ENCODE results near the gene AGBL5. TPM values are rescaled to one million over a fixed set of nuclear protein-coding genes. Genes with fewer than 3 reads are reported as not detected.

The AGBL5 gene
- total RNA-seq, 1 experiment from 2014 or later, result 25.2 TPM

- DNase-seq (ENCODE audit: low spot score), result no peak
Observed at GRCh38 chr2:27024812-27025211, 26.7 kb upstream of the AGBL5 start.

- no peak for DNase-seq (ENCODE audit: low spot score)
Observed at GRCh38 chr2:27025281-27025800, 26.1 kb upstream of the AGBL5 start.

- no peak for DNase-seq (ENCODE audit: low spot score)
Observed at GRCh38 chr2:27025861-27026851, 25.3 kb upstream of the AGBL5 start.

DNA sequence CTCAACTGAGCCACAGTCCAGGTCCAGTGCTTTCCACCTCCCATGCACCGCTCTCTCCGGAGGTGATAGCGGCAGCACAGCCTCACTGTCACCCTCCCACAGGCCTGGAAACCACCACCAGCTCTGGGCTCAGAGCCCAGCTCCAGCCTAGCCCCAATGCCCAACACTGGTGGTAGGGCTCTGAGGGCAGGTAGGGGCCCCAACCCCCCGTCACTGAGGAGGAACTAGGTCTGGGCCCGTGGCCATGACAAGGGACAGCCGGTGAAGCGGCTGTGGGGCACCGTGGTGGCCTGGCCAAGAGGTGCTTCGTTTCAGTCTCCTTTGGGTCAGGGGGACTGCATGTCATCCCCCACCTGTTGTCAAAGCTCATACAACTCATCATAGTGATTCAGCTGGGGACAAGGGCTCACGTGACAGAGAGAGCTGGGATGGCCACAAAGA, 24.2 kb upstream of the AGBL5 start:
- no peak for DNase-seq (ENCODE audit: low spot score)

DNA sequence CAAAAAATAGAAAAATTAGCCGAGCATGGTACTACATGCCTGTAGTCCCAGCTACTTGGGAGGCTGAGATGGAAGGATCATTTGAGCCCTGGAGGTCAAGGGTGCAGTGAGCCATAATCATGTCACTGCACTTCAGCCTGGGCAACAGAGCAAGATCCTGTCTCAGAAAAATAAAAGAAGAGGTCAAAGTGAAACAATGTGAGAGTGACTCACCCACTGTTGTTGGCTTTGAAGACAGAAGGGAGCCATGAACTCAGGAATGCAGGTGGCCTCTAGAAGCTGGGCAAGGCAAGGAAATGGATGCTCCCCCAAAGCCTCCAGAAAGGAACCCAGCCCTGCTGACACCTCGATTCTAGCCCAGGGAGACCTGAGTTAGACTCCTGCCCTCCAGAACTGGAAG, 22.4 kb upstream of the AGBL5 start:
- DNase-seq (ENCODE audit: low spot score), result no peak

DNA sequence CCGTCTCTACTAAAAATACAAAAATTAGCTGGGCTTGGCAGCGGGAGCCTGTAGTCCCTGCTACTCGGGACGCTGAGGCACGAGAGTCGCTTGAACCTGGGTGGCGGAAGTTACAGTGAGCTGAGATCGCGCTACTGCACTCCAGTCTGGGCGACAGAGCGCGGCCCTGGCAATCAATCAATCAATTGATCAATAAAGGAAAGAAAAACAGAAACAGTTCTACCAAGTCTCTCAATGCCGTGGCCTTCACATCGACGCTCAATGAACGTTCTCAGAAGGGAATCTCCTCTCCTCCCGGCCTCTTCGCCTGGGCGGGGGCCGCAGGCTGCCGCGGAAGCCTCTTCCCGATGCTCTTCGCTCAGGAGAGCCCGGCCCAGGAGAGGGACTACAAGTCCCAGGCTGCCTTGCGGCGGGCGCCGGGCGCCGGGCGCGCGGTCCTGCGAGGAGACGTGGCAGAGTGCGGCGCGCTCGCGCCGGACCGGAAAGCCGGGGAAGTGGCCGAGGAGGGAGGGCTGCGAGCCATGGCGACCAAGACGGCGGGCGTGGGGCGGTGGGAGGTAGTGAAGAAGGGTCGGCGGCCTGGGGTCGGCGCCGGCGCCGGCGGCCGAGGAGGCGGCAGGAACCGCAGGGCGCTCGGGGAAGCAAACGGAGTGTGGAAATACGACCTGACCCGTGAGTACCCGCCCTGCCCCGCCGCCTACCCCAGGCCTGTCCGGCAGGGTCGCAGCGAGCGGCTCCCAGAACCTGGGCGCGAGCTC, 18.8 kb upstream of the AGBL5 start, which contains the start of gene TMEM214:
TMEM214 (plus strand) TSS at position 471 of the 758 bp plus-strand sequence; CDS start at position 522, 51 bp downstream.
- DNase-seq (ENCODE audit: low spot score), result peak; percentile 66

GRCh38 chr2:27033253-27033852, 18.1 kb upstream of the AGBL5 start:
- no peak for DNase-seq (ENCODE audit: low spot score)

- no peak for DNase-seq (ENCODE audit: low spot score)
Observed at GRCh38 chr2:27038012-27038411, 13.5 kb upstream of the AGBL5 start.

DNA sequence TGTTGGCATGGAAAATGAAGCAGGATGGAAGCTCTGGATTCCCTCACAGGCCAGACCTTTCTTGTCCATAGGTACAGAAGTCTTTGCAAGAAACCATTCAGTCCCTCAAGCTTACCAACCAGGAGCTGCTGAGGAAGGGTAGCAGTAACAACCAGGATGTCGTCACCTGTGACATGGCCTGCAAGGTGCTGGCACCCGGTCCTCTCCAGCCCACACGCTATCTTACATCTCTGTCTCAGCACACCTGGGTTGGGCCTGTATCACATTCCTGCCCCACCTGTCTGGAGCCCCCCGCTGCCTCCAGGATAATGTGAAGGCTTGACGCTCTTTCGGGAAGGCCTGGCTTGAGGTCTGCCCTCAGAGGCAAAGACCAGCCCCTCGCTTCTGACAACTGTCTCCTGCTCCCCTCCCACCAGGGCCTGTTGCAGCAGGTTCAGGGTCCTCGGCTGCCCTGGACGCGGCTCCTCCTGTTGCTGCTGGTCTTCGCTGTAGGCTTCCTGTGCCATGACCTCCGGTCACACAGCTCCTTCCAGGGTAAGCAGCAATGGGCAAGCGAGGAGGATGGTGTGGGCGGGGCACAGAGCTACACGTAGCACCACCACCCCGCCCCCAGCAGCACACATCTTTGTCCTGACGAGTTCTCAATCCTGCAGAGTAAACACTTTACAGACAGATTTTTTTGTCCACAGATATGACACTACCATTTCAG, 12.7 kb upstream of the AGBL5 start:
- no peak for DNase-seq (ENCODE audit: low spot score)

GRCh38 chr2:27039426-27039825, 12.0 kb upstream of the AGBL5 start:
- DNase-seq (ENCODE audit: low spot score), result no peak

DNA sequence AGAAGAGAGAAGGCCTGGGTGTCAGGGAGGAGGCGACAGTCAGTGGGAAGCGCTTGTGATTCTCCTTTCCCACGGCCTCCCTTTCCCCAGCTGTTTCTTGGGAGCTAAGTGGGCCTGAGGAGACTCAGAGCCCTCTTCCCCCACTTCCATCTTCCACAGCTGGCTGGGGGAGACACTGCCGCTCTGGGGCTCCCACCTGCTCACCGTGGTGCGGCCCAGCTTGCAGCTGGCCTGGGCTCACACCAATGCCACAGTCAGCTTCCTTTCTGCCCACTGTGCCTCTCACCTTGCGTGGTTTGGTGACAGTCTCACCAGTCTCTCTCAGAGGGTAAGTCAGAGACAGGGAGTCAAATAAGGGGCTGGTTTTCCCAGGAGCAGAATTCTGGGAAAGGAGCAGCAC, 11.6 kb upstream of the AGBL5 start:
- DNase-seq (ENCODE audit: low spot score), result no peak

GRCh38 chr2:27040282-27040681, 11.2 kb upstream of the AGBL5 start:
- DNase-seq (ENCODE audit: low spot score), result no peak

GRCh38 chr2:27041752-27042151, 9.7 kb upstream of the AGBL5 start:
- DNase-seq (ENCODE audit: low spot score), result no peak

DNA sequence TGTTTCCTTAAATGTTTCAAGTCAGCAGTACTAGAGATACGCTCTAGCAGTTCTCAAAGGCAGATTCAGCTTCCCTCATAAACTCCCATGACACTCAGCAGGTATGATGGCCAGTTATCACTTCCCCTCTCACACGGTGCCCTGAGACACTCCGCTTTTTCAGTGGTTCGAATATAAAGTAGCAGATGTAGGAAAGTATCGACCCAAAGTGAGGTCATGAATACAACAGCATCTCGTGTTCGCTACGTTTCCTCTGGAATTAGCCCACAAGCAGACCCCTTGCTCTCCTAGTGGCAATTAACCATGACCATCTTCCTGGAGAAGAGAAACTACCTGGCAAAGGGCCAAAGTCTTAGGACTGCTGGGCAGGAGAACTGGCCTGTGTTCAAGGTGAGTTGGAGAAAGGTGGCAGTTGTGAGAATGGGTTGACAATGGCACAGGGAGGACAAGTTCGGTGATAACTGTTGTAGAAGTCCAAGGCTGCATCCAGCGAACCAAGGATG, 9.3 kb upstream of the AGBL5 start:
- DNase-seq (ENCODE audit: low spot score), result no peak

DNA sequence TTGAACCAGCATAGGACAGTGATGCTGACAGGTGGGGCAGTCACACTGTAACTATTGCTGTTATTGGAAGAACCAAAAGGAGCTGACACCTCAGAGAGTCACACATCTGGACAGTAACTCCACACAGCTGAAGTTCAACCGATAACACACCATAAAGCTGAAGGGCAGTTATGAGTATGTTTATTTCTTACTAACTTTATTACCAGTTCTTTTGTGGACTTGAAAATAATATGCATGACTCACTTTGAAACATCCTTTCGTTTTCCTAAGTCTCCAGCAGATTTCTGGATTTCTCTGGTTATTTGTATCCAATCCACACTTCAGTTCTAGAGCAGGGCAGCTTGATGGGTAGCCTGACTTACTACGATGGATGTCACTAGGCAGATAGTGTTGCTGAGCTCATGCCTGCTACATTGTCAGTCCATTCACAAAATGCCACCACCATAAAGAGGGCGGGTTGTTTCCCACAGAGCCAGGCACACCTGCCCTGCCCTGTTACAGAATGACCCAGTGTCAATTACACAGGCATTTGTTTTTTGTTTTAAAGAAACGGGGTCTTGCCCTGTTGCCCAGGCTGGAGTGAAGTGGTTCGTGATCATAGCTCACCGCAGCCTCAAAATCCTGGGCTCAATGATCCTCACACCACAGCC, 8.4 kb upstream of the AGBL5 start:
- no peak for DNase-seq (ENCODE audit: low spot score)

GRCh38 chr2:27049422-27050280, 1.8 kb upstream of the AGBL5 start:
- no peak for DNase-seq (ENCODE audit: low spot score)

DNA sequence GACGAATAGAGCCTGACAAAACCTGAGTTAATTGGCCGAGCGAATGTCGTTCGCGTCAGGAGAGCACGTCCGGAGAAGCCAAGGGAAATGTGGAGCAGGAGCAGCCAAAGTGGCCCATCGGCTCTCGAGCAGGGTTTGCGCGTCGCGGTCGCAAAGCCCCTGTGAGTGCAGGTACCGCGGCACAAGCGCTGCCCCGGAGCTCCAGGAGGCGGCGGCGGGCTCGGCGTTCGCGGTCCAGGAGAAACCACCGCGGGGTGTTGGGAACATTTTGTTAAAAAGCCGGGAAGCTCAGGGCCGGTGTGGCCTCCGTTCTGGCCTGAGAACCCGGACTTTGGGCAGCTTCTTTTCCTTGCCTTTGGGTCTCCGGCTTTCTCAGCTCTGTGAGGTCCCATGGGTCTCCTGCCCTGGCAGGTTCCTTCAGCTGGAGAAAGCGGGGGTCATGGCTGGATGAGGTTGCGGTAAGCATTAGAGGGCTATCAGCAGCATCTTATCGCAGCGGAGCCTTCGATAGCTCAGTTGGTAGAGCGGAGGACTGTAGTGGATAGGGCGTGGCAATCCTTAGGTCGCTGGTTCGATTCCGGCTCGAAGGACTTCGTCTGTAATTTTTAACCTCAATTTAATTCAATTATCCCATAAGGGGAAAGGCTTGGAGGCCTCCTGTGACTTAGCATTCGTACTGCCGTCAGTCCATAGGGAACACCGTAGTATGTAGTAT, 1.0 kb upstream of the AGBL5 start:
- peak; percentile 90 for DNase-seq (ENCODE audit: low spot score)

- no peak for DNase-seq (ENCODE audit: low spot score)
Observed at GRCh38 chr2:27051902-27052645, 606 bp downstream of the AGBL5 start.

Data from H4 (cell line).